Measurements from ENCODE around the gene RPA1.

Gene RPA1

DNA sequence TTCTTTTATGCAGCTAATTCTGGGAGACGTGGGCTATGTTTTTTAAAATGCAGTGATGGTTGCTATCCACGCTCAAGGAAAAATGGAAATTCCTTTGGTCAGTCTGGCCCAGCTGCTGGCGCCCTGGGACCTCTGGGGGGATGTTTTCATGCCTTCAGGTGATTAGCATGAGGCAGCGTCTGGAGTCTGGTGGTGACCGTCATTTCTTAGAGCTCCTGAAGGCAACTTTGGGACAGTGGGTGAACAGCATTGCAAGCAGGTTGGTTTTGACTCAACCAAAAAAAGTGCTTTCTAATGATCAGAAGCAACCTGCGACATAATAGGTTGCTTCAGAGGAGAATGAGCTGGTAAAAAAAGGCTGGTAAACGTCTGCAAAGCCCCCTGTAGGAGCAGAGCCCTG, 82.3 kb downstream of the RPA1 start:
- DNase-seq: no peak

- DNase-seq: no peak
Observed at GRCh38 chr17:1913702-1914101, 83.9 kb downstream of the RPA1 start.

GRCh38 chr17:1914661-1915083, 84.9 kb downstream of the RPA1 start:
- no peak for DNase-seq

- no peak for DNase-seq
Observed at GRCh38 chr17:1915889-1916288, 86.1 kb downstream of the RPA1 start.

GRCh38 chr17:1916316-1916715, 86.5 kb downstream of the RPA1 start:
- DNase-seq: no peak

GRCh38 chr17:1916963-1917715, 87.3 kb downstream of the RPA1 start:
- DNase-seq: no peak

- DNase-seq: no peak
Observed at GRCh38 chr17:1918346-1919162, 88.7 kb downstream of the RPA1 start.

GRCh38 chr17:1919201-1919600, 89.4 kb downstream of the RPA1 start:
- no peak for DNase-seq

GRCh38 chr17:1920948-1921351, 91.1 kb downstream of the RPA1 start:
- no peak for DNase-seq

- no peak for DNase-seq
Observed at GRCh38 chr17:1928976-1929375, 99.2 kb downstream of the RPA1 start.

GRCh38 chr17:1930337-1930645, 100.5 kb downstream of the RPA1 start:
- DNase-seq: no peak

- no peak for DNase-seq
Observed at GRCh38 chr17:1931844-1932579, 102.2 kb downstream of the RPA1 start.

DNA sequence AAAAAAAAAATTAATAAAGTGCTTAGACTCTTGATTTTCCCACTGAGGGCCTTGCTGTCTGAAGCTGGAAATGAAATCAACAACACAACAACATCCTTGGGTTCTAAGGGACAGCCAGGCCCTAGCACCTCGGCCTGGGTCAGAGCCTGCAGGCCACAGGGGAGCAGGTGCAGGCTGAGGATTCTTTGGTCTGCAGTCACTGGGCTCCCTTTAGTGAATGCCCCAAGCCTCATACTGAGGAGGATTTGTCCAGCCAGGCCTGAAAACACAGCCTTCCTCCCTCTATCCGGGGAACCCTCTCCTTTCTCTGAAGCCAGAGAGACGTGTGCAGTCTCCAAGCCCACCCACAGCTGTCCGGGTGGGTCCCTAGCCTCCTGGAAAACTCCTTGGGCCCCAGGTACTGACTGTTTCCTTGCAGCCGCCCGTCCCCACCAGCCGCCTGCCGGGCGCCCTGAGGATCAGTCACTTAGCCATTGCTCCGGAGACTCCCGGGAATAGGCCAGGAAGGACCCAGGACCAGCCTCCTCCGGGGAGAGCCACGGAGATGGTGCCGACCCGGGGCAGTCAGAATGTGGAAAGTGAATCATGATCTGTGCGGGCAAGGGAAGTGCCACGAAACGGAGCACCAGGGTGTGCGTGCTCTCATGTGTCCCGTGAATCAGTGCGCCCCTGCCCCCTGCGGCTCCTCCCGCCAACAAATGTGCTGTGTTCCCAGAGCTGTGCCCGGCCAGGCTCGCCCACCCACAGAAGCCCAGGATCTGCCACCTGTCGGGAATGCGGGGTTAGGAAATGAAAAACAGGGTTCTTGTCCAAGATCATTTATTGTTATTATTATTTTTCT, 104.3 kb downstream of the RPA1 start:
- no peak for DNase-seq

DNA sequence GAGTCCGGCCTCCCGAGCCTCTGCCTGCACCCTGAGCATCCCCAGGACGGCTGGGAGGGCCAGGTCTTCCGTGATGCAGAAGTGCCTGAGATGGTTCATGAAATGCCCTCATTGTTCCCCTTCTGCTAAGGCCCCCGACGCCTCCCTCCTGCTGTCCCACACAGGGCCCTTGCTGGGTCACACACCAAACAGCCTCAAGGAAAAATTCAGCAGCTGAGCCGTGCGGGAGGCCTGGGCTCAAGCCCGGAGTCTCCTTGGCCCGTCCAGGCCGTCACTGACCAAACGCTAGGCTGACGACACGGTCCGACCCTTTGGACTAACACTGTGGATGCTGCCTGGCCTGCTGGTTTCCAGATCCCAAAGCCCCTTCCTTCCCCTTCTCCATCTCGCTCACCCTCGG, 105.1 kb downstream of the RPA1 start:
- no peak for DNase-seq

DNA sequence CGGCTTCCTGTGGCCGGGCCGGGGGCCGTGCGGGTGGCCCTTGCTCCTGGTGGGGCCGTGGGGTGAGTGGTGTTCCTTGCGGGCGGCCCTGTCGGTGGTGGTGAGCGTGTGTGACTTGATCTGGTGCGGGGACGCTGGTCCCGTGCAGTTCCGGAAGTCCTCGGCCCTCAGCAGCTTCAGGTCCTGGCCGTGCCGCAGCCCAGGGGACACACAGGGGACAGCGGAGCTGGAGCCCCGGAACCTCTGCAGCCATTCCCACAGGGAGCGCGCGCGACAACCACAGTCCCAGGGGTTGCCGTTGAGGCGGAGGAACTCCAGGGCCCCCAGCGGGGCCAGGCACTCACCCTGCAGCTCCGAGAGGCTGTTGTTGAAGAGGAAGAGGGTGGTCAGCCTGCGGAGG, 107.0 kb downstream of the RPA1 start:
- DNase-seq: no peak

DNA sequence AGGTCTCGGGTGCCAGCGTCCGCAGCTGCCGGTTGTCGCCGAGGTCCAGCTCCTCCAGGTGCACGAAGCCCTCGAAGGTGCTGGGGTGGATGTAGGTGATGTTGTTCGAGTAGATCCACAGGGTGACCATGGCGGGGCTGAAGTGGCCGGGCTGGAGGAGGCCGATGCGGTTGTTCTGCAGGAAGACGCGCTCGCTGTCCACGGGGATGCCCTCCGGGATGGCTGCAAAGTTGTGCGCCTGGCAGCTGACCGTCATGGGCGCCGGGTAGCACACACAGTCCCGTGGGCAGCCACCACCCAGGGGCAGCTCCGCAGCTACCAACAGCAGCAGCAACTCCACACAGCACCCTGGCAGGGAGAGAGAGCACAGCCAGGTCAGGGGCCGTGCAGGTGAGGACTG, 107.7 kb downstream of the RPA1 start:
- no peak for DNase-seq

GRCh38 chr17:1939981-1940809, 110.4 kb downstream of the RPA1 start:
- no peak for DNase-seq

GRCh38 chr17:1940810-1941185, 111.0 kb downstream of the RPA1 start:
- DNase-seq: no peak

DNA sequence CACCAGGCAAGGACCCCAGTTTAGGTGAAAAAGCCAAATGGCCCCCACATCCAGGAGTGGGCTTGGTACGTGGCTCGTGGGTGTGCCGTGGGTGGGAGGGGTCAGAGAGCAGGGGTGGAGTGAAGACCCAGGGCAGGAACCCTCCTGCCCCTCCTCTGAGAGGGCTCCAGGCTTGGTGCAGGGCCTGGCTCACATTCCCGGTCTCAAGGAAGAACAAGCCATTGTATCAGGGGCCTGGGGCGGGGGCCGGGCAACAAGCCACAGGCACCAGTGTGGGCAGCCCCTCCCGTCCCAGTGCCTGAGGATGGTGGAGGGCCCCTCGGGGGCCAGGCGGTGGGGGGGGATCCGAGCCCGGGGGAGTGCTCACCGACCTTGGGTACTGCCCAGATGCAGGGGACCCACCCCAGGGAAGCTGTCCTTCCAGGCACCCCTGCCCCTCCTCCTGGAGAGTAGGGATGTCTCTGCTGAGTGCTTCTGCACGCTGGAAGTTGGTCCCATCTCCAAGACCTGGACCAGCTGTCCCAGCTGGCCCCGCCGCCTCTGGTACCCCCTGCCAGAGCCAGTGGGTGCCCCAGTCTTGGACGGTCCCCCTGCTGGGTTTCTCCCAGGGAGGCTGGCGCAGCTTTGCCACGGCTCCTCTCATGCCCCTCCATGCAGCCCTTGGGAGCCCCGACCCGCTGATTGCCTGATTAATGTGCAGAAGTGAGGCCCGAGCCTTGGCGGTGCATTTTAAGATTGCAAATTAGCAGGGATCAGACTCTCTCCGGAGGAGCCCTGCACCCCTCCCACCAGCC, 111.7 kb downstream of the RPA1 start:
- DNase-seq: no peak

GRCh38 chr17:1942066-1942365, 112.2 kb downstream of the RPA1 start:
- DNase-seq: no peak

- DNase-seq: no peak
Observed at GRCh38 chr17:1942666-1943435, 113.0 kb downstream of the RPA1 start.

All from EL (cell line).